Measurements from ENCODE around the gene PPP1R1C.

Gene PPP1R1C

GRCh38 chr2:182115258-182115657 is 129.6 kb downstream of the PPP1R1C start:
- DNase-seq: no peak

GRCh38 chr2:182116774-182117173 is 131.1 kb downstream of the PPP1R1C start:
- no peak for DNase-seq

GRCh38 chr2:182117196-182117595 is 131.5 kb downstream of the PPP1R1C start:
- no peak for DNase-seq

GRCh38 chr2:182128821-182129707 is 143.4 kb downstream of the PPP1R1C start:
- no peak for DNase-seq

- no peak for DNase-seq
Observed at GRCh38 chr2:182132605-182133004, 147.0 kb downstream of the PPP1R1C start.

- DNase-seq: no peak
Observed at GRCh38 chr2:182133195-182133891, 147.7 kb downstream of the PPP1R1C start.

GRCh38 chr2:182134201-182134600 is 148.5 kb downstream of the PPP1R1C start:
- no peak for DNase-seq

GRCh38 chr2:182142062-182142461 is 156.4 kb downstream of the PPP1R1C start:
- DNase-seq: no peak

GRCh38 chr2:182144041-182144775 is 158.6 kb downstream of the PPP1R1C start:
- DNase-seq: no peak

- DNase-seq: no peak
Observed at GRCh38 chr2:182144776-182145165, 159.1 kb downstream of the PPP1R1C start.

GRCh38 chr2:182148344-182148743 is 162.7 kb downstream of the PPP1R1C start:
- DNase-seq: no peak

- no peak for DNase-seq
Observed at GRCh38 chr2:182163878-182164277, 178.2 kb downstream of the PPP1R1C start.

- DNase-seq: no peak
Observed at GRCh38 chr2:182164686-182165085, 179.0 kb downstream of the PPP1R1C start.

GRCh38 chr2:182165202-182165601 is 179.5 kb downstream of the PPP1R1C start:
- DNase-seq: no peak

GRCh38 chr2:182166406-182166805 is 180.8 kb downstream of the PPP1R1C start:
- no peak for DNase-seq

- no peak for DNase-seq
Observed at GRCh38 chr2:182166841-182167240, 181.2 kb downstream of the PPP1R1C start.

Data from activated effector memory CD4-positive, alpha-beta T cell treated with Interleukin-2 at 50 U/mL for 16 hours (primary cell).